OCI-LY3 (cell line): ENCODE data around the gene KCNMA1.

ENCODE experiments used
- EZH2phosphoT487 ChIP-seq: fragments of 200-600 bp; shearing (Covaris generic); IDR thresholded peaks from 2 replicates; pipeline ENCODE4 v1.6.1; 2018; ENCODE audit warnings: antibody characterized with exemption, mixed run types, low read depth
- TF ChIP-seq, protein P1 (sequence below): fragments of 200-600, 300-600 bp; sonication (generic); IDR thresholded peaks from 2 replicates; pipeline ENCODE4 v1.5.1; 2014; ENCODE audit warnings: antibody characterized with exemption, low read length, low read depth

DNA sequence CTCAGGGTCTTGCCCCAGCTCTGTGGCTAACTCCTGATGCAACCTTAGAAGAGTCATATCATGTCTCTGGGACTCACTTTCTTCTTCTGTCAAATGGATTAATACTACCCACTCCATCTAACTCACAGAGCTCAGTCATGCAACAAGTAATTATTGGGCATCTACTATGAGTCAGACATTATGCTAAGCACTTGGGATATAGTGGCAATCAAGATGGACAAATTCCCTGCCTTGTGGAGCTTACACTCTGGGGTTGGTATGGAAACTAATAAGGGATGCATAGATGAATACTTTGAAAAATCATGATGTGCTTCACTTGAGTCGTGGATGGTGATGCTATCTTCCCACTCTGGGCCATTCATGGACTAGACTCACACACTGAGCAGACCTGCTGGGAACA, 88.9 kb downstream of the KCNMA1 start:
- TF ChIP-seq, protein P1, sequence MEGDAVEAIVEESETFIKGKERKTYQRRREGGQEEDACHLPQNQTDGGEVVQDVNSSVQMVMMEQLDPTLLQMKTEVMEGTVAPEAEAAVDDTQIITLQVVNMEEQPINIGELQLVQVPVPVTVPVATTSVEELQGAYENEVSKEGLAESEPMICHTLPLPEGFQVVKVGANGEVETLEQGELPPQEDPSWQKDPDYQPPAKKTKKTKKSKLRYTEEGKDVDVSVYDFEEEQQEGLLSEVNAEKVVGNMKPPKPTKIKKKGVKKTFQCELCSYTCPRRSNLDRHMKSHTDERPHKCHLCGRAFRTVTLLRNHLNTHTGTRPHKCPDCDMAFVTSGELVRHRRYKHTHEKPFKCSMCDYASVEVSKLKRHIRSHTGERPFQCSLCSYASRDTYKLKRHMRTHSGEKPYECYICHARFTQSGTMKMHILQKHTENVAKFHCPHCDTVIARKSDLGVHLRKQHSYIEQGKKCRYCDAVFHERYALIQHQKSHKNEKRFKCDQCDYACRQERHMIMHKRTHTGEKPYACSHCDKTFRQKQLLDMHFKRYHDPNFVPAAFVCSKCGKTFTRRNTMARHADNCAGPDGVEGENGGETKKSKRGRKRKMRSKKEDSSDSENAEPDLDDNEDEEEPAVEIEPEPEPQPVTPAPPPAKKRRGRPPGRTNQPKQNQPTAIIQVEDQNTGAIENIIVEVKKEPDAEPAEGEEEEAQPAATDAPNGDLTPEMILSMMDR = no peak
- no peak for TF ChIP-seq EZH2phosphoT487
